Astrocyte (in vitro differentiated cells and primary cell): ENCODE results near the gene PLEKHA7.

ENCODE experiments used
- EZH2 ChIP-seq: IDR thresholded peaks from 2 replicates; pipeline ENCODE4 v1.6.1; 2012; ENCODE audit warnings: mild to moderate bottlenecking, low read length, inconsistent platforms; ENCODE audit not compliant: insufficient read depth
- TF ChIP-seq, protein P1 (sequence below): IDR thresholded peaks from 2 replicates; pipeline ENCODE4 v1.5.1; 2011; ENCODE audit warnings: low read depth, mild to moderate bottlenecking, inconsistent platforms, low read length, moderate library complexity; ENCODE audit not compliant: insufficient read depth

DNA sequence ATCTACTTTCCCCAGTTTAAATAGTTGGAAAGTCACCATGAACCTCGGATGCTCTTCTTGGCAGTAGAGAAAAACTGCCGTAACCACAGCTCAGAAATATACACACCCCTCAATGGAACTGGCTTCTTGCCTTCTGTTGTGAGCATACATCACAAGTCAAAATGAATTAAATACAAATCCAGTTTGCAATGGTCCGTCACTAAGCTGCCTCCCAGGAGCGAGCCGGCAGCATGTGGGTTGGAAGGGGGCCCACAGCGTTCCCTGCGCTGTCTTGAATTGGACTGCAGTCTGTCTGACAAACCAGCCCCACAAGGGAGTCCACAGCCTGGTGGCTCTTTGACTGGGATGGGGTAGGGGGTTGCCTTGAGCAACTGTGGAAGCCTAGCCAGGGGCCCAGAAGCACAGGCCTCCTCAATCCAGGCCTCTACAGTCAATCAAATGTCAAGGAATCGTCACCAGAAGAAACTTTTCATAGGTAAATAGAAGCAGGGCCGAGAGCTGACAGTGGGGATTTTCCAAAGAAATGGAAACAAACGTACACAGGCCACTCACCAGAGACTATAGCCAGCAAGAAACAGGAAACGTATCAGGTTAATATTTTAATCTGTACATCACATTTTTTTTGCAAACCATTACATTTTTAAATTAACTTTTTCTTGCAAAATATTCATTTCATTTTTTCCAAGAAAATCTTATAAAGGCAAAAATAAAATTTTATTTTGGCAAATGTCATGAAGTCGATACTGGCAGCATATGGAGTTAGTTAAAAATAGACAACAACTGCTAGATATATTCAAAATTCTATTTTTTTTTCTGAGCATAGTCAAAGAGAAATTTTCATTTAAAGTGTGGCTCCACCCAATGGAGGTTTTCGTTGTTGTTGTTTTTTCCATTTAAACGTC lies 237.3 kb downstream of the PLEKHA7 start:
- TF ChIP-seq, protein P1, sequence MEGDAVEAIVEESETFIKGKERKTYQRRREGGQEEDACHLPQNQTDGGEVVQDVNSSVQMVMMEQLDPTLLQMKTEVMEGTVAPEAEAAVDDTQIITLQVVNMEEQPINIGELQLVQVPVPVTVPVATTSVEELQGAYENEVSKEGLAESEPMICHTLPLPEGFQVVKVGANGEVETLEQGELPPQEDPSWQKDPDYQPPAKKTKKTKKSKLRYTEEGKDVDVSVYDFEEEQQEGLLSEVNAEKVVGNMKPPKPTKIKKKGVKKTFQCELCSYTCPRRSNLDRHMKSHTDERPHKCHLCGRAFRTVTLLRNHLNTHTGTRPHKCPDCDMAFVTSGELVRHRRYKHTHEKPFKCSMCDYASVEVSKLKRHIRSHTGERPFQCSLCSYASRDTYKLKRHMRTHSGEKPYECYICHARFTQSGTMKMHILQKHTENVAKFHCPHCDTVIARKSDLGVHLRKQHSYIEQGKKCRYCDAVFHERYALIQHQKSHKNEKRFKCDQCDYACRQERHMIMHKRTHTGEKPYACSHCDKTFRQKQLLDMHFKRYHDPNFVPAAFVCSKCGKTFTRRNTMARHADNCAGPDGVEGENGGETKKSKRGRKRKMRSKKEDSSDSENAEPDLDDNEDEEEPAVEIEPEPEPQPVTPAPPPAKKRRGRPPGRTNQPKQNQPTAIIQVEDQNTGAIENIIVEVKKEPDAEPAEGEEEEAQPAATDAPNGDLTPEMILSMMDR = no peak
- TF ChIP-seq EZH2 = no peak
